NCI-H2227 treated with DMSO at 0.1 percent for 48 hours (cell line): Measurements from ENCODE around the gene BCL2A1.
"Not testable (repeated sequence)": the region's sequence is repeated elsewhere in the genome, so short reads cannot be mapped to it uniquely, and the experiment has no call there.

Source experiments
- DNase-seq: peaks from one replicate; lab custom pipeline; 2025; lab: John Stamatoyannopoulos, UW

Gene BCL2A1

DNA sequence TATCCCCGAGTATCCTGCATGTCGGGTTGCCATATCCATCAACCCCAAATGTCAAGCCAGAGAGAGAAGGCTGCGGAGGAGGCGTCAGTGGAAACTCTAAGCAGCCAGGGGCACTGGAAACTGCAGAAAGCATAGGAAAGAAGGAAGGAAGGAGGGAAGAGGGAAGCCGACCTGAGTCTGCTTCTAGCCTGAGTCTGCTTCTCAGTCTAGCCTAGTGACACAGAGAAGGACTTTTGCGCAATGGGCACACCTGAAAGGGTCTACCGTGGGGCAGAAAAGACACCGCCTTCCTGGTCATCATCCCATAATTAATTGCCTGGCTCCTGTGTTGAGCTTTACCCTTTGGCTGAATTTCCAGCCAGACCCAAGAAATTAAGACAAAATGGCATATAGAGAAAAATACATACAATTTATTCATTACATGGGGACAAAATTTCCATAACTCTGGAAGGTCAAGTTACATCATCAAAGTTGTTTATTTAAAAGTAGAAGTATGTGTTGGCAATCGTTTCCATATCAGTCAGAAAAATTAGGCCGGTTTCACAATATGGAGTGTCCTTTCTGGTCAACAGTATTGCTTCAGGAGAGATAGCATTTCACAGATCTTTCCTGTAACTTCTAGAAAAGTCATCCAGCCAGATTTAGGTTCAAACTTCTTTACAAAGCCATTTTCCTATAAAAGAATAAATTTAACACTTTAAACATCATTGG lies 10.3 kb downstream of the BCL2A1 start:
- DNase-seq, result no peak

DNA sequence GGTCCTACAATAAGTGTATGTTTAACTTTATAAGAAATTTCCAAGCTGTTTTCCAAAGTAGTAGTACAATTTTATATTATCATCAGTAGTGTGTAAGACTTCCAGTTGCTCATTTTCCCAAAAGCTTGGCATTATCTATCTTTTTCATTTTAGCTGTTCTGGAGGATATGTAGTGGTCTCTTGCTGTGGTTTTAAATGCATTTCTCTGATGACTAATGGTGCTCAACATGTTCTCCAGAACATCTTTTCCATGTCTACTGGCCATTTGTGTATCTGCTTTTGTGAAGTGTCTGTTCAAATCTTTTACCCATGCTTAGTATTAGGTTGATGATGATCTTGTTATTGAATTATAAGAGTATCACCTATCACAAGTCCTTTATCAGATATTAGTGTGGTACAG lies 13.3 kb downstream of the BCL2A1 start:
- DNase-seq, result no peak

DNA sequence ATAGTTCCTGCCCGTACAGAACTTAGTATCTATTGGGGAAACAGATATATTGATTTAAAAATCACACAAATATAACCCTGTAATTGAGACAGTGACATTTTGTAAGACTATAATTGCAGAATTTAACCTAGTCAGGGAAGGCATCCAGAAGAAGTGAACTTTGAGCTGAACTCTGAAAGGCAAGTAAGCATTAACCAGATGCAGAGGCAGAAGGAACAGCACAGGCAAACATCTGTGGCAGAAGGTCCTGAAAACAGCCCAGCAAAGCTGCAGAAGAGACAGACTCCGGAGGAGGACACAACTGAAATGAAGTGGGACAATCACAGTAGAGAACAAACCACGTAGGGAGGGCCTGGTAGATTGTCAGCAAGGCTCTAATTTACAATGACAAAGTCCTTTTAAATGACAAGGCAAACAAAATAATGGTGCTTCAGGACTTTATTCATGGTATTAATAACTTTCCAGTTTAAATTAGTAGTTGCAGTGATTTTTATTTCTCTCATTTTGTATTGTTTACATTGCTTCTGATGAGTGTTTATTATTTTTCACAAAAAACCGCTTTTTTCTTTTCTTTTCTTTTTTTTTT lies 14.5 kb downstream of the BCL2A1 start:
- peak; percentile 13 for DNase-seq

DNA sequence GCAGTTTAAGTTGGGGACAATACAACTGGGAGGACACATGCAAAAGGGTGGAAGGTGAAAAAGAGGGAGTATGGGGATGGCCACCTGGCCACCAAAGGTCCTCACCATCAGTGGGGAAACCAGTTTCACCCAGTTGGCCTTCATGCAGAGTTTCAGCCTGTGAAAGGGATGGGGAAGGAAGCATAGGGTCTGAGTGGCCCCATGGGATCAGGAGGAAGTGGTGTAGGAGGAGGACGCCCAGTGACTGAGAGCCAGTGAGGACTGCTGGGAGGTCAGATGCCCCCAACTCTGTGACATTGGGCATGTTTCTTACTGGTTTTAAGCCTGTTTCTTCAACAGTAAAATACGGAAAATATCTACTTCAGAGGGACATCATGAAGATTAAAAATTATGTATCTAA lies 16.3 kb downstream of the BCL2A1 start:
- DNase-seq, result no peak

DNA sequence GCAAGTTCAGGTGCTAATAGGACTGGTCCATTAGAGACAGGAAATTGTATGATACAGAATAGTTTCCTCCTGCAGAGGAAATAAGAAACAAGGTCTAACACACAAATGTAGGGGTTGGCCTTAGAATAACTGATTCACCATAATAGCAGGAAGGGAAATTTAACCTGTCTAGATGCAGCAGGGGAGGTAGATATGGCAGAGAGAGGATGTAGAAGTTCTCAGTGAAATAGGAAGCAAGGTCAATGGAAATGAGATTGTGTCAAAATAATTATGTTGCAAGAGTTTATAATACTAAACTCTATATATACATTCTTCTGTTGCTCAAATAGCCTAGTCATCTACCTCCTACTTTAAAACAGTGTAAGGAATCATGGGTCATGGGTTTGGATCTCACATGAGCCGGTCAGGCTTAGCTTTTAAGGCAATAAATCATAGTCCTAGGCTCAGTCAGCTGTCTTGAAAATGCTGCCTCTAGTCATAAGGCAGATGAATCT lies 17.0 kb downstream of the BCL2A1 start:
- no peak for DNase-seq

DNA sequence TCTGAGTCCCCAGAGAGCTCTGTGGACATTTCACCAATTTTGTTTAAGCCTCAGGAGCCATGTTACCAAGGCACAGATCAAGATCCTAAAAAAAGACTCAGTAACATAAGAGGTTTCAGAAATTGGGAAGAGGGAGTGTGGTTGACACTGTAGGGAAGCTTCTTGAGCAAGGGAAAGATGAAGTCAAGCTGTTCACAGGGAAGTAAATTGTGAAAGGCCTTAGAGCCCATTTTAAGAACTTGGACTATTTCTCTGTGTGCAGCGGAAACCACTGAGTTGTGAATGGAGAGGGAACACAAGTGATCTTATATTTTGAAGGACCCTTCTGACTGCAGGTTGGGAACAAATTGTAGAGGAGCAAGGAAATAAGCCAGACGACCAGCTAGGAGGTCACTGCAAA lies 18.7 kb downstream of the BCL2A1 start:
- DNase-seq, result no peak

DNA sequence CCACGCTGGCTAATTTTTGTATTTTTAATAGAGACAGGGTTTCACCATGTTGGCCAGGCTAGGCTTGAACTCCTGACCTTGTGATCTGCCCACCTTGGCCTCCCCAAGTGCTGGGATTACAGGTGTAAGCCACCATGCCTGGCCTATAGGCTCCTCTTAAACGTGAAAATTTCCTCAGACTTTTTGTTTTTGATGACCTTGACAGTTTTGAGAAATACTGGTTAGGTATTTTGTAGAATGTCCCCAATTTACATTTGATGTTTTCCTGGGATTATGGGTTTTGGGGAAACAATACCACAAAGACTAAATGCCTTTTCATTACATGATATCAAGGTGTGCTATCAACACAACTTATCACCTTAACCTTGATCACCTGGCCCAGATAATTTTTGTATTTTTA lies 20.7 kb downstream of the BCL2A1 start:
- DNase-seq, result no peak

DNA sequence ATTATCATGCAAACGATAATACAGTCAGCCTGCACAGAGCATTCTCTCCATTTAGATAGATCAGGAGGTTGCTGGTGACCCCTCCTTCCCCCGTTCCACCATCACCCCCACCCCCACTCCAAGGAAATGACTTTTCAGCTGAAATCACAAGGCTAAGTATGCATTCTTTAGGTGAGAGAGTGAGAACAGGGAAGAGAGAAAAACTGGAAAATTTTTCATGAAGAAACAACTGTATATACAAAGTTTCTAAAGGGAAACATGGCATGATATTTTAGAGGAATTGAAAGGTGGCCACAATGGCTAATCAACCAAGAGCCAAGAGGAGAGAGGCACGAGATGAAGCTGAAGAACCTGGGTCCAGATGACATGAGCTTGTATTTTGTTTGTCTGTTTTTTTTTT lies 22.2 kb downstream of the BCL2A1 start:
- DNase-seq, result no peak

DNA sequence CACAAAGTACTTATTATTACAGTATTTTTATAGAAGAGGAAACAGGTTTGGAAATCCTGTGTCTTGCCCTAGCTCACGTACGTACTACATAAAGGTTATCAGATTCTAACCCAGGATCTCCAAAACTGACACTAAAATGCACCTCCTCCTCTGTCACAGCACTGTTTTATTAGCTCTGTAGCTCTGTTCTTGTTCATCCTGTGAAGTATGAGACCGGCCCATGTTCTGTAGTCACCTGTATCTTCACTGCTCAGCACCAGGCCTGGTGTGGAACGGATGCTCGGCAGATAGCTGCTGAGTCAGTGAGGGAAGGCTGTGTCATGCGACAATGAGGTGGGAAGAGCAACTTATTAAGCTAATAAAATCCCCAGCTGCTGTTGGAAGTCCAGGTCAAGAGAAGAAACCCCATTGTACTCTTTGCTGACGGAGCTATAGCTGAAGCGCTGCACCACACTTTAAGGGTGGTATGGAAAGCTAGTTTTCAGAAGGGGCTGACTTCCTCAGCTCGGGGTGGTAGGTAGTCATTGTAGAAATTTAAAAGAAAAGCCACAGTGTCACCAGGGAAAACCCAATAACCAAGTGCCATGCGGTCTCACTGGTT lies 22.8 kb downstream of the BCL2A1 start:
- no peak for DNase-seq

DNA sequence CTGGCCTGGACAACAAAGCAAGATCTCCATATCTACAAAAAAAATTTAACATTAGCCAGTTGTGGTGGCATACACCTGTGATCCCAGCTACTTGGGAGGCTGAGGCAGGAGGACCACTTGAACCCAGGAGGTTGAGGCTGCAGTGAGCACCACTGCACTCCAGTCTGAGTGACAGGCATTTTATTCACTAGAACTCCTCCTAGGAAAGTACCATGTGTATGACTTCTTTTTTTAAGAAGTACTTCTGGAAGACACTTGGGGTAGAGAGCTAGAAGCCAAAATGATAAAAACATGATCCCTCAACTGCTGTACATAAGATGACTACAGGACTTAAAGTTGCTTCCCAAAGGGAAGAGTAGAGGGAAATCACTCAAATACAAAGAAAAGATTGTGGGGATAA lies 24.0 kb downstream of the BCL2A1 start:
- DNase-seq, result no peak

DNA sequence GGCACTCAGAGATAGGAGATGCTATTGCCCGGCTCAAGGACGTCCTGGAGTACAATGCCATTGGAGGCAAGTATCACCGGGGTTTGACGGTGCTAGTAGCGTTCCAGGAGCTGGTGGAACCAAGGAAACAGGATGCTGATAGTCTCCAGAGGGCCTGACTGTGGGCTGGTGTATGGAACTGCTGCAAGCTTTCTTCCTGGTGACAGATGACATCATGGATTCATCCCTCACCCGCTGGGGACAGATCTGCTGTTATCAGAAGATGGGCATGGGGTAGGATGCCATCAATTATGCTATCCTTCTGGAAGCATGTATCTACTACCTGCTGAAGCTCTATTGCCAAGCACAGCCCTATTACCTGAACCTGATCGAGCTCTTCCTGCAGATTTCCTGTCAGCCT lies 26.4 kb downstream of the BCL2A1 start:
- no peak for DNase-seq

DNA sequence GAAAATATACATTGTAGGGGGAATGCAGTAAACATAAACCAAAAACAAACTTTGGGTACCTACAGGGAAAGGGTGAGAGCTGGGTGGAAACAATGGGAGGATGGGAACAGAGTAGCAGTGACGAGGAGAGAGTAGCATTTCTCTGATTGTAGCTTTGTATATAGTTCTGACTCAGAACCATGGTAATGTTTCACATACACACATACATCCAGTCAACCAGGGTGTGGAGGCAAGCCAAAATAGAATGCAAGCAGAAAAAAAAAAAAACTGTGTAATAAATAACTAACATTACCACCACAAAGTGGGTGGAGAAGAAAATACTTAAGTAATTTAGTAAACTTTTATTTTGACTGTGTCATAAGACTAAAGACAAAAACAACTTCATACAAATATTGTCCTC lies 27.2 kb downstream of the BCL2A1 start:
- DNase-seq, result no peak

DNA sequence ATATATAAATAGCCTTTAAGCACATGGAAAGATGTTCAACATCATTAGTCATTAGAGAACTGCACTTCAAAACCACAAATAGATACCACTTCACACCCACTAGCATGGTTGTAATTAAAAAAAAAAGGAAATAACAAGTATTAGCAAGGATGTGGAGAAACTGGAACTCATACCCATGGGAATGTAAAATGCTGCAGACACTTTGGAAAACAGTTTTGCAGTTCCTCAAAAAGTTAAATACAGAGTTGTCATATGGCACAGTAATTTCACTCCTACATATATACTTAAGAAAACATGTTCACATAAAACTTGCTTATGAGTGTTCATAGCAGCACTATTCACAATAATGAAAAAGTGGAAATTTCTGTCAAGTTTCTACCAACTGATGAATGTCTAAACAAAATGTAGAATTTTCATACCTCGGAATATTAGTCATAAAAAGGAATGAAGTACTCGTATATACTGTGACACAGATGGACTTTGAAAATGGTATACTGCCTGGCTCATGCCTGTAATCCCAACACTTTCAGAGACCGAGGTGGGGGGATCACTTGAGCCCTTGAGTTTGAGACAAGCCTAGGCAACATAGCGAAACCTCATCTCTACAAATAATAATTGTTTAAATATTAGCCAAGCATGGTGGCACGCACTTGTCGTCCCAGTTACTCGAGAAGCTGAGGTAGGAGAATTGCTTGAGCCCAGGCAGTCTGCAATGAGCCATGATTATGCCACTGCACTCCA lies 28.1 kb downstream of the BCL2A1 start:
- no peak for DNase-seq

DNA sequence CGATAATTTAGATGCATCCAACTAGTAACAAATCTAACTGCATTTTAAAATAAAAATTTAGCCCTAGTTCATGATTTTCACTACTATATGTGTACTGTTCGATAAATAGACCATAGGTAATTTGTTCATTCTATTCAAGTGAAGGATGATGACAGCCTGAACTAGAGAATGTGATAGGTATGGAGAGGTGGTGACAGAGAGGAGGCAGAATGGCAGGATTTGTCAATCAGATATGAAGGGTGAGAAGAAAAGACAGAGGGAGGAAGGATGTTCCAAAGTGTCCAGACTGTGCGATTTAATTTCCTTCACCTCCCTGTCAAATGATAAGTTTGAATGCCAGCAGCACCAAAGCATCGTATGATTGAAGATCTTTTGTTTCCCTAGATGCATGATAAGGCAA lies 31.6 kb downstream of the BCL2A1 start:
- no peak for DNase-seq

DNA sequence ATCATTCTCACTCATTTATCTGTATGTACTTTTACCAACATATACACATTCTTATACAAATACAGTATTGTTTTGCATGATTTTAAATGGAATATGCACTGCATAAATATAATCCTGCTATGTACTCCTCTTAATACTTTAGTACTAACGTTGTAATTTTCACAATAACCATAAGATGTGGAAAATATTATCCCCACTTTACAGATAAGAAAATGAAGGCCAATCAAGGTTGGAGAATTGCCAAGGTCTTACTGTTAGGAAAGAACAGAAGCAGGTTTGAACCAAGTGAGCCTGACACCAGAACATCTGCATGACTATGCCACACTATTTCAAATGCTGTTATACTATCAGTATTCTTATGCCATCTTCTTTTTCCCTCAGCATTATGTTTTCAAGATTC lies 32.9 kb downstream of the BCL2A1 start:
- DNase-seq, result no peak

DNA sequence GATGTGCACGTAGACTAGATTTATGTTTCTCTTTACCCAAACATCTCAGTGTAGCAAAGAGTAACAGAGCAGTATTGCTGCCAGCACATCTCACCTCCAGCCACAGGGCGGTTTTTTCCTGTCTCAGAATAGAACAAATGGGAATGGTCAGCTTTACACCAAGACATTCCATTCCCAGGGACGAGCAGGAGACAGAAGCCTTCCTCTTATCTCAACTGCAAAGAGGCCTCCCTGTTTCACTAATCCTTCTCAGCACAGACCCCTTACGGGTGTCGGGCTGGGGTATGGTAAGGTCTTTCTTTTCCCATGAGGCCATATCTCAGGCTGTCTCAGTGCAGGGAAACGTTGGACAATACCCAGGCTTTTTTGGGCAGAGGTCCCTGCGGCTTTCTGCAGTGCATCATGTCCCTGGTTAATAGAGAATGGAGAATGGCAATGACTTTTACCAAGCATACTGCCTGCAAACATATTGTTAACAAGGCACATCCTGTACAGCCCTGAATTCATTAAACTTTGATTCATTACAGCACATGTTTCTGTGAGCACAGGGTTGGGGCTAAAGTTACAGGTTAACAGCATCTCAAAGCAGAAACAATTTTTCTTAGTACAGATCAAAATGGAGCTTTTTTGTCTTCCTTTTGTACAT lies 35.3 kb downstream of the BCL2A1 start:
- not testable (repeated sequence) for DNase-seq

DNA sequence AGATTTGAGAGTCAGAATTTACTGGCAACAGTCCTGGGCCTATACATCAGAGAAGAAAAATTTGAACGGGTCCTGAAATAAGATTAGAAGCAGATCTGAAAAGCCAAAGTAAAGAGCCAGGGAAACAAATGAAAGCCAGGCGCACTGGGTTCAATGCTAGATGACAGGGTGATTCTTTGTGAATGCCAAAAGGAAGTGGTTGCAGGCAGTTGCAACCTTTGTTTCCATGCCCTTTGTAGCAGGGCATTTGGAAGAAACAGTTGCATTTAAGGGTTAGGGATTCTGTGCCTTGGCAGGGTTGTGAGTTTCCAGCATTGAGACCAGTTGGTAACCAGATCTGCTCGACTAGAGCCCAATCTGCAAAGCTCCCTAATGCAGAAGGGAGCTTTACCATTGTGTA lies 37.8 kb downstream of the BCL2A1 start:
- DNase-seq, result no peak

DNA sequence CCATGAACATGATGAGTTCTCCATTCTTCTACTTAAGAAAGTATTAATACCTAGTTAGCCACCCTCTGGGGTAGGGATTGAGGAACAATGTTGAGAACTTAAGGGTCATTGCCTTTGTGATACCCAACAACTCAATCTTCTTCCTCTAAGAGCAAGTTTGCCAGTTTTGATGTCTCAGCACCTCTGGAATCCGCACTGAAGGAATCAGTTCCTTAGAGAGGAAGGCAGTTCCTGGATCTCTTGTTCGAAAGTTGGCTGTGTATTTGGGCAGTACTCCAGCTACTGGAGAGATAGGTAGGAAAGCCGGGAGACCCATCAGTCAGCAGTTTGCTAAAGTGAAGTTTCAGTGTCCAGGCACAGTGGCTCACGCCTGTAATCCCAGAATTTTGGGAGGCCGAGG lies 38.5 kb downstream of the BCL2A1 start:
- no peak for DNase-seq

DNA sequence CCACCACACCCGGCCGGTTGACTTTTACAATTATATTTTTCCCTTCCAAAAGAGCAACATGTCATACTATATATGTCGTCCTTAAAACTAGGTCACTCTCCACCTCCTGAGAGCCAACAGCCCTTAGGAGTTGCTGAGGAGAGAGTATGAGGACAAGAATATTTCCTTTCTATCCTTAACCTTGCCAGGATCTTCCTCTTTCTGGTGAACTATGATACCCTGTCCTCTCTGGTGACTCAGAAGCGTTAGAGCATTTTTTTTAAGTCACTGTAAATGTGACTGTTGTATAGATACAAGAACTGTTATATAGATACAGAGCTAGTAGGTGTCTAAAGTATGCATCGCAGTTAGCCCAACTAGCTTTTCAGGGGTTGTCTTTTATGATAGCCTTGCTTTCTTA lies 40.5 kb downstream of the BCL2A1 start:
- no peak for DNase-seq

DNA sequence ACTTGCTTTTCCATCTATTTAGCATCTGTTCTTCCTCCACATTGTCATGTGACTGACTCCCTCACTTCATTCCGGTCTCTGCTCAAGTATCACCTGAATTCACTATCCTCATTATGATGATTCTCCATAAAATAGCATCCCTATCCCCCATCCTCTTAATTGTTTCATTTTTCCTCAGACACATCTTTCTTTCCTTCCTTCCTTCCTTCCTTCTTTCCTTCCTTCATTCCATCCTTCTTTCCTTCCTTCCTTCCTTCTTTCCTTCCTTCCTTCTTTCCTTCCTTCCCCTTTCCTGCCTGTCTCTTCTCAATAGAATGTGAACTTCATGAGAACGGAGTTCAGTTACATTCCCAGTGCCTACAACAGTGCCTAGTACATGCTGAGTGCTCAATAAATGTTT lies 41.6 kb downstream of the BCL2A1 start:
- DNase-seq, result no peak

DNA sequence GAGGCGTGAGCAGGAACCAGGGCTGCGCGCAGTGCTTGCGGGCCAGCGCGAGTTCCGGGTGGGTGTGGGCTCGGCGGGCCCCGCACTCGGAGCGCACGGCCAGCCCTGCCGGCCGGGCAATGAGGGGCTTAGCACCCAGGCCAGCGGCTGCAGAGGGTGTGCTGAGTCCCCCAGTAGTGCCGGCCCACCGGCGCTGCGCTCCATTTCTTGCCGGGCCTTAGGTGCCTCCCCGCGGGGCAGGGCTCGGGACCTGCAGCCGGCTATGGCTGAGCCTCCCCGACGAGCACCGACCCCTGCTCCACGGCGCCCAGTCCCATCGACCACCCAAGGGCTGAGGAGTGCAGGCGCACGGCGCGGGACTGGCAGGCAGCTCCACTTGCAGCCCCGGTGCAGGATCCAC lies 44.9 kb downstream of the BCL2A1 start:
- not testable (repeated sequence) for DNase-seq

DNA sequence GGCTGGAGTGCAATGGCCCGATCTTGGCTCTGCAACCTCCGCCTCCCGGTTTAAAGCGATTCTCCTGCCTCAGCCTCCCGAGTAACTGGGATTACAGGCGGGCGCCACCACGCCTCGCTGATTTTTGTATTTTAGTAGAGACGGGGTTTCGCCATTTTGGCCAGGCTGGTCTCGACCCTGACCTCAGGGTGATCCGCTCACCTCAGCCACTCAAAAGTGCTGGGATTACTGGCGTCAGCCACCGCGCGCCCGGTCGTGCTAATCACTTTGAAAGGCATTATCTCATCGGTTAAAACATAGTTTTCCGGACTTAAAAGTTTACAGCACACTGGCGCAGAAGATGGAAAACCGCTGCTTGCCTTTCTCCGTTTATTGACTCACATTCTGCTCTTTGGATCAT lies 46.6 kb downstream of the BCL2A1 start:
- DNase-seq, result no peak
